Measurements from ENCODE around the gene DKK2. TPM values are rescaled to one million over a fixed set of nuclear protein-coding genes. Genes with fewer than 3 reads are reported as not detected.
"Not testable (repeated sequence)": the region's sequence is repeated elsewhere in the genome, so short reads cannot be mapped to it uniquely, and the experiment has no call there.

Gene DKK2
- total RNA-seq, 1 donor from 2014 or later: 8.3 TPM

GRCh38 chr4:106914223-106914622 is 121.9 kb downstream of the DKK2 start:
- no peak for DNase-seq (ENCODE audit: low read depth, low spot score)

- no peak for DNase-seq (ENCODE audit: low read depth, low spot score)
These were observed 126.5 kb downstream of the DKK2 start for GRCh38 chr4:106909486-106910188.

- DNase-seq (ENCODE audit: low read depth, low spot score): not testable (repeated sequence)
These were observed 128.1 kb downstream of the DKK2 start for GRCh38 chr4:106908049-106908448.

GRCh38 chr4:106907216-106907615 is 128.9 kb downstream of the DKK2 start:
- DNase-seq (ENCODE audit: low read depth, low spot score): no peak

- no peak for DNase-seq (ENCODE audit: low read depth, low spot score)
These were observed 129.4 kb downstream of the DKK2 start for GRCh38 chr4:106906728-106907127.

GRCh38 chr4:106898621-106899230 is 137.4 kb downstream of the DKK2 start:
- peak; percentile 10 for DNase-seq (ENCODE audit: low read depth, low spot score)

GRCh38 chr4:106893903-106894302 is 142.2 kb downstream of the DKK2 start:
- DNase-seq (ENCODE audit: low read depth, low spot score): no peak

- DNase-seq (ENCODE audit: low read depth, low spot score): no peak
These were observed 142.7 kb downstream of the DKK2 start for GRCh38 chr4:106893395-106893881.

- no peak for DNase-seq (ENCODE audit: low read depth, low spot score)
These were observed 143.3 kb downstream of the DKK2 start for GRCh38 chr4:106892786-106893185.

GRCh38 chr4:106875340-106875739 is 160.8 kb downstream of the DKK2 start:
- DNase-seq (ENCODE audit: low read depth, low spot score): no peak

Data from pulmonary artery endothelial cell (primary cell).